HG03469 (cell line): Measurements from ENCODE around the gene ATRNL1.
"Not testable (repeated sequence)": the region's sequence is repeated elsewhere in the genome, so short reads cannot be mapped to it uniquely, and the experiment has no call there.

Source experiments
- ATAC-seq: cut with Tn5 transposase; IDR thresholded peaks from one replicate; pipeline ENCODE4 v1.9.1; 2021; ENCODE audit warnings: mild to moderate bottlenecking, moderate library complexity, moderate number of reproducible peaks; ENCODE audit not compliant: unreplicated experiment

Gene ATRNL1

DNA sequence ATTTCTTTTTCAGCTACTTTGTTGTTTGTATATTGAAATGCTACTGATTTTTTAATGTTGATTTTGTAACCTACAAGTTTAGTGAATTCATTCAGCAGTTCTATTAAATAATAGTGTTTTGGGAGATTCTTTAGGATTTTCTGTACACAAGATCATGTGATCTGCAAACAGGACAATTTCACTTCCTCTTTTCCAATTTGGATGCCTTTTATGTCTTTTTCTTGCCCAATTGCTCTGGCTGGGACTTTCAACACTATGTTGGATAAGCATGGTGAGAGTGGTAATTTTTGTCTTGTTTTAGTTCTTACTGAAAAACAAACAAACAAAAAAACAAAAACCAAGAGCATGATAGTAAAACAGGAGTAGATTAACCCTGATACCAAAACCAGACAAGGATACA lies 316.2 kb downstream of the ATRNL1 start:
- no peak for ATAC-seq

GRCh38 chr10:115417585-115418265 lies 324.6 kb downstream of the ATRNL1 start:
- ATAC-seq, result peak; percentile 89

GRCh38 chr10:115422624-115423023 lies 329.5 kb downstream of the ATRNL1 start:
- no peak for ATAC-seq

GRCh38 chr10:115427611-115428010 lies 334.4 kb downstream of the ATRNL1 start:
- no peak for ATAC-seq

GRCh38 chr10:115432188-115432819 lies 339.1 kb downstream of the ATRNL1 start:
- no peak for ATAC-seq

- no peak for ATAC-seq
These were observed 343.8 kb downstream of the ATRNL1 start for GRCh38 chr10:115436999-115437398.

DNA sequence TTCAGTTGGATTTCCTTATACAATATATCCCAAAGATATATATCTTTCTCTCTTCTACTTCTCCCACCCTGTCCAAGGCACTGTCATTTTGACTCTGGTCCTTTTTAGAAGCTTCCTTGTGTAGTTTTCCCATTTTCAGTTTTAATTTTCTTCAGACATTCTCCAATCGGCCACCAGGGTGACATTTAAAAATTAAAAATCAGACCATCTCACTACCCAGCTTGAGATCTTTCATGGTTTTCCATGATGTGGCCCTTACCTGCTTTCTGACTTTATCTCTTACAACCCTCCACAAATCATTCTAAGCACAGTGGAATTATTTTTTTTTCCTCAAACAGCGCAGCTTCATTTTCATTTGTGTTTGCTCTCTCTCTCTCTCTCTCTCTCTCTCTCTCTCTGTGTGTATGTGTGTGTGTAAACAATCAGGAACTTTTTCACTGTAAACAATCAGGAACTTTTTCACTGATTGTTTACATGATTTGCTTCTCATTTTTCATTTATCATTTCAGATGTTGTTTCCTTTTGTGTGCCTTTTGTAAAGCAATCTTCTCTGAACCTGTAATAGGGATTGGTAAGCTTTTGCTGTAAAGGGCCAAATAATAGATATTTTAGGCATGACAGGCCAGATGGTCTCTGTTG lies 348.9 kb downstream of the ATRNL1 start:
- no peak for ATAC-seq

DNA sequence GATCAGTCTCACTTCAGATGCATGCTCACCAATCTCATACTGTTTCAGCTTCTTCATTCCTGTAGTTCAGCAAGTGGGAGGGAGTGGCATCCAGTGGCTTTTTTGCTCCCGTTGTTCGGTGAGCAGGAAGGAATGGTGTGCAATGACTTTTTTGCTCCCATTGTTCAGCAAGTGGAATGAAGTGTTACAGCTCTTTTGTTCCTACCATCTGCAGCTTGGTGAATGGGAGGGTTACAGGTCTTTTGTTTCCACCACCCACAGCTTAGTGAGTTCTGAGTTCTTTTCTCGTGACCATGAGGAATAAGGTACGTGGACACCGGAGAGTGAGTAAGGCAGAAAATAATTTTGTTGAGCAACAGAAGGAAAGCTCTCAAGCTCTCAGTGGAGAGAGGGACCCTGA lies 363.6 kb downstream of the ATRNL1 start:
- ATAC-seq, result no peak

DNA sequence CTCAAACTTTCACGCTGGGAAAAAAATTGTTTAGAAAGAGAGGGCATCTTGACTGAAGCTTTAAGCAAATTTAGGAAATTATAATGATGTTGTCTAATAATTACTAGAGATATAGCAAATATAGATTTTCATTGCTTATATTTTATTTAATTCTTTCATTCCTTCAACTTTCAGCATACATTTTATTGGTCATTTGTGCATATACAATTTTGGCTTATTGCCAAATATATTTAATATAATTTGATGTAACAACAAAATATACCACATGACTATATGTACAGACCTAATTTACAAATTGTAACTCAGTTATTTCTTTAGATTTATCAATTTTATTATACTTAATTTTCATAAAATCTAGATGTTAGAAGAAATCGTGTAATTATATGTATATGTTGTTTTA lies 390.1 kb downstream of the ATRNL1 start:
- no peak for ATAC-seq

GRCh38 chr10:115491526-115492140 lies 398.5 kb downstream of the ATRNL1 start:
- ATAC-seq, result no peak

GRCh38 chr10:115503546-115503945 lies 410.4 kb downstream of the ATRNL1 start:
- no peak for ATAC-seq

DNA sequence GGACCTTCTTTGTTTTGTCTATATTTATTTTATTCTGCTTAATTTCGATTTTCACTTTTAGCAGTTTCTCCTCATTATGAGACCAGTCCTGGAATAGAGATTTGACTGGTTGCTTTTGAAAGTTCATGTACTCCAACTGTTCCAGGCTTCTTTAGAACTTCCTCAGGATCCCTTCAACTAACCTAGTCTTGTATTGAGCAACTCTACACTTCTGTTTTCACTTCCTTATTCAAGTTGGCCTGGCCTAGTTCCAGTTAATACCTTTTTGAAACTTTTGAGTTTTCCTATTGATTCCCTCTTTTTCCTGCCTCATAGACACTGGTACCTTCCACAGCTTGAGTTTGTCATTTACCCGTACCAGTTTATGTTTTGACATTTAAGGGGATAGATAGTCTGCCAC lies 421.7 kb downstream of the ATRNL1 start:
- ATAC-seq, result no peak

- ATAC-seq, result no peak
These were observed 432.0 kb downstream of the ATRNL1 start for GRCh38 chr10:115525141-115525540.

GRCh38 chr10:115527682-115528081 lies 434.5 kb downstream of the ATRNL1 start:
- ATAC-seq, result not testable (repeated sequence)

DNA sequence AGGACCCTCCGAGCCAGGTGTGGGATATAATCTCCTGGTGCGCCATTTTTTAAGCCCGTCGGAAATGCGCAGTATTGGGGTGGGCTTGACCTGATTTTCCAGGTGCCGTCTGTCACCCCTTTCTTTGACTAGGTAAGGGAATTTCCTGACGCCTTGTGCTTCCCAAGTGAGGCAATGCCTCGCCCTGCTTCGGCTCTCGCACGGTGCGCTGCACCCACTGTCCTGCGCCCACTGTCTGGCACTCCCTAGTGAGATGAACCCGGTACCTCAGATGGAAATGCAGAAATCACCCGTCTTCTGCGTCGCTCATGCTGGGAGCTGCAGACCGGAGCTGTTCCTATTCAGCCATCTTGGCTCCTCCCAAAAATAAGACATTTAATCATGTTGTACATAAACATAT lies 443.2 kb downstream of the ATRNL1 start:
- not testable (repeated sequence) for ATAC-seq

GRCh38 chr10:115539142-115539762 lies 446.1 kb downstream of the ATRNL1 start:
- ATAC-seq, result no peak

- ATAC-seq, result no peak
These were observed 462.8 kb downstream of the ATRNL1 start for GRCh38 chr10:115555887-115556402.

- no peak for ATAC-seq
These were observed 465.1 kb downstream of the ATRNL1 start for GRCh38 chr10:115558252-115558651.

DNA sequence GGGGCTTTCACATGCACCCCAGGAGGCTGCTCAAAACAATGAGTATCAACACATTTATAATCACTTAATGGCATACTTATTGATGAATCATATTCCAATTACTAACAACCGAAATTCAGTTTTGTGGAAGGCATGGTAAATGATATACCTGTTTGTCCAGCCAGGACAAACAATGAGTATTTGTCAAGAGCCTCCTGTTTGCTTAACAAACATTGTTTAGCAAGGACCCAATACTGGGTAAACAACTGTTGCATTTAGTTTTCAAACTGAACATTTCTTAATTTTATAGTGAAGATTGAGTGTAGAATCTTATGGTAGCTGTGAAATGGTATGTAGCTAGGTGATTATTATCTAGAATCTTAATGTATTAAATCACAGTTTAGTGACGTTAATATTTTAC lies 473.7 kb downstream of the ATRNL1 start:
- no peak for ATAC-seq

- ATAC-seq, result no peak
These were observed 479.7 kb downstream of the ATRNL1 start for GRCh38 chr10:115572740-115573455.
